ENCODE data around the gene PECR. TPM values are rescaled to one million over a fixed set of nuclear protein-coding genes. Genes with fewer than 3 reads are reported as not detected.

Gene PECR
- total and polyA plus RNA-seq, 2 of the 13 experiments (the other 11 are each of a cell fraction or from before 2014, with no cell fraction given), result 151 to 153 TPM

DNA sequence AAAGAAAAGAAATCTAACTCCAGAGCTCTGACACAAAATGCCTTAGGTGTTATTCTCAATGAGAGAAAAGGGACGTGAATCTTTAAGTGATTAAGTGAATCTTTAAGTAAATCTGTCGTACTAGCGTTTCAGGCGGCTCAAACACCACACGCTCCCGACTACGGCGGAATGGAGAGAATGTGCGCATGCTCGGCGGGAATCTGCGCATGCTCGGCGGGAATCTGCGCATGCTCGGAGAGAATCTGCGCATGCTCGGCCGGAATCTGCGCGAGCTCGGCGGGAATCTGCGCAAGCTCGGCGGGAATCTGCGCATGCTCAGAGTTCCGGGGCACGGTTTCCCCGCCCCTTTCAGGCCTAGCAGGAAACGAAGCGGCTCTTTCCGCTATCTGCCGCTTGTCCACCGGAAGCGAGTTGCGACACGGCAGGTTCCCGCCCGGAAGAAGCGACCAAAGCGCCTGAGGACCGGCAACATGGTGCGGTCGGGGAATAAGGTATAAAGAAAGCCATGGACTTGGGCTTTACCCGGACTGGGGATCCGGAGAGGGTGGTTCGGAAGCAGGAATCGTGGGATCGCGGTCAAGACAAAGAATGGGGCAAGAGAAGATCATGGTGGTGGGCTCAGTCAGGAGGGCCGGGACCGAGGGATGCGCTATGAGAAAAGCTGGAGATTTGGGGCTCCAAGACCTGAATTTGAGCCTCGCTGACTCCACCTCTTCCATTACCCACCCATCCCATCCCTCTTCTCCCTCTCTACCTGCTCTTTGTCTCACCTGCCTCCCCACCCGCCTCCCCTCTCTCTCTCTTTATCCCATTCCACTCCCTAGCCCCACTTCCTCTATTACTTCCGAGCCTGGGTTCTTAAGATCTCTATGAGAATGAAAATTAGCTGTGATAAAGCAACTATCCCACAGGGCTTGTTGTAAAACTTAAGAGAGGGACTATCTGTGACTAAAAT, 27.6 kb upstream of the PECR start, which contains the start of gene XRCC5 (continued):
- TF ChIP-seq, protein P1, sequence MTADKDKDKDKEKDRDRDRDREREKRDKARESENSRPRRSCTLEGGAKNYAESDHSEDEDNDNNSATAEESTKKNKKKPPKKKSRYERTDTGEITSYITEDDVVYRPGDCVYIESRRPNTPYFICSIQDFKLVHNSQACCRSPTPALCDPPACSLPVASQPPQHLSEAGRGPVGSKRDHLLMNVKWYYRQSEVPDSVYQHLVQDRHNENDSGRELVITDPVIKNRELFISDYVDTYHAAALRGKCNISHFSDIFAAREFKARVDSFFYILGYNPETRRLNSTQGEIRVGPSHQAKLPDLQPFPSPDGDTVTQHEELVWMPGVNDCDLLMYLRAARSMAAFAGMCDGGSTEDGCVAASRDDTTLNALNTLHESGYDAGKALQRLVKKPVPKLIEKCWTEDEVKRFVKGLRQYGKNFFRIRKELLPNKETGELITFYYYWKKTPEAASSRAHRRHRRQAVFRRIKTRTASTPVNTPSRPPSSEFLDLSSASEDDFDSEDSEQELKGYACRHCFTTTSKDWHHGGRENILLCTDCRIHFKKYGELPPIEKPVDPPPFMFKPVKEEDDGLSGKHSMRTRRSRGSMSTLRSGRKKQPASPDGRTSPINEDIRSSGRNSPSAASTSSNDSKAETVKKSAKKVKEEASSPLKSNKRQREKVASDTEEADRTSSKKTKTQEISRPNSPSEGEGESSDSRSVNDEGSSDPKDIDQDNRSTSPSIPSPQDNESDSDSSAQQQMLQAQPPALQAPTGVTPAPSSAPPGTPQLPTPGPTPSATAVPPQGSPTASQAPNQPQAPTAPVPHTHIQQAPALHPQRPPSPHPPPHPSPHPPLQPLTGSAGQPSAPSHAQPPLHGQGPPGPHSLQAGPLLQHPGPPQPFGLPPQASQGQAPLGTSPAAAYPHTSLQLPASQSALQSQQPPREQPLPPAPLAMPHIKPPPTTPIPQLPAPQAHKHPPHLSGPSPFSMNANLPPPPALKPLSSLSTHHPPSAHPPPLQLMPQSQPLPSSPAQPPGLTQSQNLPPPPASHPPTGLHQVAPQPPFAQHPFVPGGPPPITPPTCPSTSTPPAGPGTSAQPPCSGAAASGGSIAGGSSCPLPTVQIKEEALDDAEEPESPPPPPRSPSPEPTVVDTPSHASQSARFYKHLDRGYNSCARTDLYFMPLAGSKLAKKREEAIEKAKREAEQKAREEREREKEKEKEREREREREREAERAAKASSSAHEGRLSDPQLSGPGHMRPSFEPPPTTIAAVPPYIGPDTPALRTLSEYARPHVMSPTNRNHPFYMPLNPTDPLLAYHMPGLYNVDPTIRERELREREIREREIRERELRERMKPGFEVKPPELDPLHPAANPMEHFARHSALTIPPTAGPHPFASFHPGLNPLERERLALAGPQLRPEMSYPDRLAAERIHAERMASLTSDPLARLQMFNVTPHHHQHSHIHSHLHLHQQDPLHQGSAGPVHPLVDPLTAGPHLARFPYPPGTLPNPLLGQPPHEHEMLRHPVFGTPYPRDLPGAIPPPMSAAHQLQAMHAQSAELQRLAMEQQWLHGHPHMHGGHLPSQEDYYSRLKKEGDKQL (CRISPR knock-in tag; IDR thresholded peaks at IDR 0.05; ENCODE audit: low read depth), result no peak; the same call in 1 of the 2 replicates
- TF ChIP-seq, protein P2, sequence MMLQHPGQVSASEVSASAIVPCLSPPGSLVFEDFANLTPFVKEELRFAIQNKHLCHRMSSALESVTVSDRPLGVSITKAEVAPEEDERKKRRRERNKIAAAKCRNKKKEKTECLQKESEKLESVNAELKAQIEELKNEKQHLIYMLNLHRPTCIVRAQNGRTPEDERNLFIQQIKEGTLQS (CRISPR knock-in tag; IDR thresholded peaks at IDR 0.05), result peak; percentile 75
- TF ChIP-seq, protein P3, sequence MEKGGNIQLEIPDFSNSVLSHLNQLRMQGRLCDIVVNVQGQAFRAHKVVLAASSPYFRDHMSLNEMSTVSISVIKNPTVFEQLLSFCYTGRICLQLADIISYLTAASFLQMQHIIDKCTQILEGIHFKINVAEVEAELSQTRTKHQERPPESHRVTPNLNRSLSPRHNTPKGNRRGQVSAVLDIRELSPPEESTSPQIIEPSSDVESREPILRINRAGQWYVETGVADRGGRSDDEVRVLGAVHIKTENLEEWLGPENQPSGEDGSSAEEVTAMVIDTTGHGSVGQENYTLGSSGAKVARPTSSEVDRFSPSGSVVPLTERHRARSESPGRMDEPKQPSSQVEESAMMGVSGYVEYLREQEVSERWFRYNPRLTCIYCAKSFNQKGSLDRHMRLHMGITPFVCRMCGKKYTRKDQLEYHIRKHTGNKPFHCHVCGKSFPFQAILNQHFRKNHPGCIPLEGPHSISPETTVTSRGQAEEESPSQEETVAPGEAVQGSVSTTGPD (CRISPR knock-in tag; IDR thresholded peaks at IDR 0.05), result no peak
- TF ChIP-seq, protein P4, sequence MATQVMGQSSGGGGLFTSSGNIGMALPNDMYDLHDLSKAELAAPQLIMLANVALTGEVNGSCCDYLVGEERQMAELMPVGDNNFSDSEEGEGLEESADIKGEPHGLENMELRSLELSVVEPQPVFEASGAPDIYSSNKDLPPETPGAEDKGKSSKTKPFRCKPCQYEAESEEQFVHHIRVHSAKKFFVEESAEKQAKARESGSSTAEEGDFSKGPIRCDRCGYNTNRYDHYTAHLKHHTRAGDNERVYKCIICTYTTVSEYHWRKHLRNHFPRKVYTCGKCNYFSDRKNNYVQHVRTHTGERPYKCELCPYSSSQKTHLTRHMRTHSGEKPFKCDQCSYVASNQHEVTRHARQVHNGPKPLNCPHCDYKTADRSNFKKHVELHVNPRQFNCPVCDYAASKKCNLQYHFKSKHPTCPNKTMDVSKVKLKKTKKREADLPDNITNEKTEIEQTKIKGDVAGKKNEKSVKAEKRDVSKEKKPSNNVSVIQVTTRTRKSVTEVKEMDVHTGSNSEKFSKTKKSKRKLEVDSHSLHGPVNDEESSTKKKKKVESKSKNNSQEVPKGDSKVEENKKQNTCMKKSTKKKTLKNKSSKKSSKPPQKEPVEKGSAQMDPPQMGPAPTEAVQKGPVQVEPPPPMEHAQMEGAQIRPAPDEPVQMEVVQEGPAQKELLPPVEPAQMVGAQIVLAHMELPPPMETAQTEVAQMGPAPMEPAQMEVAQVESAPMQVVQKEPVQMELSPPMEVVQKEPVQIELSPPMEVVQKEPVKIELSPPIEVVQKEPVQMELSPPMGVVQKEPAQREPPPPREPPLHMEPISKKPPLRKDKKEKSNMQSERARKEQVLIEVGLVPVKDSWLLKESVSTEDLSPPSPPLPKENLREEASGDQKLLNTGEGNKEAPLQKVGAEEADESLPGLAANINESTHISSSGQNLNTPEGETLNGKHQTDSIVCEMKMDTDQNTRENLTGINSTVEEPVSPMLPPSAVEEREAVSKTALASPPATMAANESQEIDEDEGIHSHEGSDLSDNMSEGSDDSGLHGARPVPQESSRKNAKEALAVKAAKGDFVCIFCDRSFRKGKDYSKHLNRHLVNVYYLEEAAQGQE (IDR thresholded peaks at IDR 0.05; ENCODE audit: borderline replicate concordance in 1 of 2, low read depth in 1 of 2, low read length in 2 of 2), result peak in 1 of 2 experiments; percentile 78; a peak in 1 of 4 replicates
- TF ChIP-seq, protein P5, sequence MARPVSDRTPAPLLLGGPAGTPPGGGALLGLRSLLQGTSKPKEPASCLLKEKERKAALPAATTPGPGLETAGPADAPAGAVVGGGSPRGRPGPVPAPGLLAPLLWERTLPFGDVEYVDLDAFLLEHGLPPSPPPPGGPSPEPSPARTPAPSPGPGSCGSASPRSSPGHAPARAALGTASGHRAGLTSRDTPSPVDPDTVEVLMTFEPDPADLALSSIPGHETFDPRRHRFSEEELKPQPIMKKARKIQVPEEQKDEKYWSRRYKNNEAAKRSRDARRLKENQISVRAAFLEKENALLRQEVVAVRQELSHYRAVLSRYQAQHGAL (CRISPR knock-in tag; IDR thresholded peaks at IDR 0.05; ENCODE audit: not compliant biosample characterization), result no peak
- TF ChIP-seq MXI1 (IDR thresholded peaks at IDR 0.05; ENCODE audit: borderline replicate concordance, low read depth, low read length), result peak; percentile 87; the same call in 2 of the 3 replicates
- TF ChIP-seq MIER3 (CRISPR knock-in tag; IDR thresholded peaks at IDR 0.05; ENCODE audit: borderline replicate concordance), result peak; percentile 88; the same call in 1 of the 2 replicates
- no peak for TF ChIP-seq ZNF530 (CRISPR knock-in tag; IDR thresholded peaks at IDR 0.05; ENCODE audit: low read depth)
- TF ChIP-seq, protein P6, sequence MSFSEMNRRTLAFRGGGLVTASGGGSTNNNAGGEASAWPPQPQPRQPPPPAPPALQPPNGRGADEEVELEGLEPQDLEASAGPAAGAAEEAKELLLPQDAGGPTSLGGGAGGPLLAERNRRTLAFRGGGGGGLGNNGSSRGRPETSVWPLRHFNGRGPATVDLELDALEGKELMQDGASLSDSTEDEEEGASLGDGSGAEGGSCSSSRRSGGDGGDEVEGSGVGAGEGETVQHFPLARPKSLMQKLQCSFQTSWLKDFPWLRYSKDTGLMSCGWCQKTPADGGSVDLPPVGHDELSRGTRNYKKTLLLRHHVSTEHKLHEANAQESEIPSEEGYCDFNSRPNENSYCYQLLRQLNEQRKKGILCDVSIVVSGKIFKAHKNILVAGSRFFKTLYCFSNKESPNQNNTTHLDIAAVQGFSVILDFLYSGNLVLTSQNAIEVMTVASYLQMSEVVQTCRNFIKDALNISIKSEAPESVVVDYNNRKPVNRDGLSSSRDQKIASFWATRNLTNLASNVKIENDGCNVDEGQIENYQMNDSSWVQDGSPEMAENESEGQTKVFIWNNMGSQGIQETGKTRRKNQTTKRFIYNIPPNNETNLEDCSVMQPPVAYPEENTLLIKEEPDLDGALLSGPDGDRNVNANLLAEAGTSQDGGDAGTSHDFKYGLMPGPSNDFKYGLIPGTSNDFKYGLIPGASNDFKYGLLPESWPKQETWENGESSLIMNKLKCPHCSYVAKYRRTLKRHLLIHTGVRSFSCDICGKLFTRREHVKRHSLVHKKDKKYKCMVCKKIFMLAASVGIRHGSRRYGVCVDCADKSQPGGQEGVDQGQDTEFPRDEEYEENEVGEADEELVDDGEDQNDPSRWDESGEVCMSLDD (CRISPR knock-in tag; IDR thresholded peaks at IDR 0.05; ENCODE audit: borderline replicate concordance), result peak; percentile 27; the same call in 1 of the 2 replicates
